Uterus (tissue), 2 donors: Measurements from ENCODE around the gene NEK8.

Experiments
- CTCF ChIP-seq, 4 experiments: fragments of 200-600 bp in 2 of 4; fragments of 450-650 bp in 2 of 4; sonication (generic) in 2 of 4; IDR thresholded peaks; one replicate each; pipeline ENCODE4 v1.5.1; 2016 to 2019; ENCODE audit warnings: antibody characterized with exemption in 4 of 4, mild to moderate bottlenecking in 2 of 4, moderate library complexity in 1 of 4
- POLR2A ChIP-seq, 2 donors: fragments of 450-650 bp; IDR thresholded peaks; one replicate each; pipeline ENCODE4 v1.6.1; 2016; ENCODE audit warnings: antibody characterized with exemption in 2 of 2, mild to moderate bottlenecking in 1 of 2, moderate library complexity in 1 of 2

GRCh38 chr17:28748852-28749515 lies 20.4 kb downstream of the NEK8 start:
- TF ChIP-seq CTCF (IDR thresholded peaks at IDR 0.05) (no peak), POLR2A (IDR thresholded peaks at IDR 0.05) (no peak)
